Measurements from ENCODE around the gene EPC1.

DNA sequence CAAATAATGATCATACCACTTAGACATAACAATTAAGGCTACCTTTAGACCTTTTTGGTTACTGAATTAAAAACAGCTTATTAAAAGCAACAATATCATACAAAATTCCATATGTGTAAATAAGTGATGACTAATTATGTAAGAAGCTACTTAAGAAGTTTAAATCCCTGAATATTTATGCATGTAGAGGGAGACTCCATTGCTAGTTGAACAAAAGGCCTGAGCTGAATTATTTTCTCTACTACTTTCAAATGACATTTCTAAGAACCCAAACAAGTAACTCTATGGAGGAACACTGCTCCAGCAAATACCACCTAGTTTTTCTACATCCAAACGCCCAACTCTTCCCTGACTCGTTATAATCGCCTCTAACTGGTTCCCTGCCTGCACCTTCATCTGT, 31.5 kb downstream of the EPC1 start:
- no peak for TF ChIP-seq EZH2 (IDR thresholded peaks at IDR 0.05; ENCODE audit: insufficient read depth, poor library complexity, severe bottlenecking)
- no peak for TF ChIP-seq EZH2phosphoT487 (IDR thresholded peaks at IDR 0.05; ENCODE audit: insufficient read depth, low read depth)

All from GM23248 (cell line).